Nasal cavity respiratory epithelium epithelial cell of viscerocranial mucosa (primary cell): Measurements from ENCODE around the gene NPIPA2. TPM values are rescaled to one million over a fixed set of nuclear protein-coding genes. Genes with fewer than 3 reads are reported as not detected.

Experiments
- total RNA-seq: library from RNA; depleted of rRNA; stranded (reverse); fragments of >200 nt; gene quantifications from 2 replicates; pipeline ENCODE4 v1.2.3, GENCODE V29; 2014

Gene NPIPA2
- total RNA-seq, result 0.34 and 1.1 TPM in 2 replicates

DNA sequence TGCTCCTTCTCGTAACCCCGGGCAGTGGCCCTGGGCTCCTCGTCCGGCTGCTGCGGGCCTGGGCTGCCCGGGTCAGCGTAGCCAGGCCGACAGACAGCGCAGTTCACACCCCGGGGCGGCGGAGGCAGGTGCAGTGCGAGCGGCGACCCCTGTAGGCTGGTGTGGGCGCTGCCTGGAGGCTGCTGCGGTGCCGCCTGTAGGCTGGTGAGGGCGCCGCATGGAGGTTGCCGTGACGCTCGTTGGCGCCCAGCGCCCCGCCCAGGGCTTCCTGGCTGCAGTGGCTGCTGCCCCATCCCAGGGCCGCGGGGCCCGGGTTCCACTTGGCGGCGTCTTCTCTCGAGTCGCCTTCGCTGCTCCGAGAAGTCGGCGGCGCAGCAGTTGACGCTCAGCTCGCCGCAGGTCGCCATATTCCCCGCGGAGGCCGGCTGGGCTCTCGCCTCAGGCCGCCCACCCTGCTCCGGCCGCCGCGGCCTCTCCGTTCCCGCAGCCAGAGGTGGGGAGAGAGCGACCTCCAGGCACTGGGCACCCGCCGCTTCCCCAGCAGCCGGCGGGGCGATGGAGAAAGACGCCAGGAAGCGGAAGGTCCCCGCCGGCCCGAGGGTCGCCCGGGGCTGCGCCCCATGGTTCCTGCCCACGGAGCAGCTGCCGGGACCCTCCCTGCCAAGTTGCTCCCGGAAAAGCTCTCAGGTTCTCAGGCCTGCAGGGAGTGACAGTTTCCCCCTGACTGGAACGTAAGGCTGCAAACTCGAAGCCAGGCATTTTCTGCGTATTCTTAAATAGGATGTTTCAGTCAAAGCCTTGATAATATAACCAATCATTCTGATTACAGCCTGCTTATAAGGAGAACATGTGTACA lies at the start of gene NPIPA2:
TSS of gene NPIPA2 (plus strand) at position 261 of the 856 bp plus-strand sequence. CDS start 5,533 bp downstream, outside the sequence.

DNA sequence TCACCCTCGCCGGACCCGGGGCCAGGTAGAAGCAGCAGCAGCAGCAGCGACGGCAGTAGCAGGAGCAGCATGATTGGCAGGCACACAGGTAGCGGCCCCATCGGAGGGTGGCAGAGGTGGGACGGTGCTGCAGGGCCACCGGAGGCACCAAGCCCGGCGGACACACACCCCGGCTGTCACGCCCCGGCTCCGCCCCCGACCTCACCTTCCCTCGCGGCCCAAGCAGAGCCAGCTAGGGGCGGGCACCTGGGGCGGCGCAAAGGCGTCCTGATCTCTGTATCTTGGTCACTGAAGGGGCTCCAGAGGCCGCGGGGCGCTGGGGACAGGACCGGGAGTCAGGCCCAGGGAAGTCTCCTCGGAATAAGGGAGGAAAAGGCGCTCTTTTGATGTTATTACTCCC lies 48.2 kb upstream of the NPIPA2 start, which contains the start of gene PLA2G10:
TSS of gene PLA2G10 (minus strand) at position 180 of the 400 bp plus-strand sequence. CDS start at position 101, 79 bp downstream.

DNA sequence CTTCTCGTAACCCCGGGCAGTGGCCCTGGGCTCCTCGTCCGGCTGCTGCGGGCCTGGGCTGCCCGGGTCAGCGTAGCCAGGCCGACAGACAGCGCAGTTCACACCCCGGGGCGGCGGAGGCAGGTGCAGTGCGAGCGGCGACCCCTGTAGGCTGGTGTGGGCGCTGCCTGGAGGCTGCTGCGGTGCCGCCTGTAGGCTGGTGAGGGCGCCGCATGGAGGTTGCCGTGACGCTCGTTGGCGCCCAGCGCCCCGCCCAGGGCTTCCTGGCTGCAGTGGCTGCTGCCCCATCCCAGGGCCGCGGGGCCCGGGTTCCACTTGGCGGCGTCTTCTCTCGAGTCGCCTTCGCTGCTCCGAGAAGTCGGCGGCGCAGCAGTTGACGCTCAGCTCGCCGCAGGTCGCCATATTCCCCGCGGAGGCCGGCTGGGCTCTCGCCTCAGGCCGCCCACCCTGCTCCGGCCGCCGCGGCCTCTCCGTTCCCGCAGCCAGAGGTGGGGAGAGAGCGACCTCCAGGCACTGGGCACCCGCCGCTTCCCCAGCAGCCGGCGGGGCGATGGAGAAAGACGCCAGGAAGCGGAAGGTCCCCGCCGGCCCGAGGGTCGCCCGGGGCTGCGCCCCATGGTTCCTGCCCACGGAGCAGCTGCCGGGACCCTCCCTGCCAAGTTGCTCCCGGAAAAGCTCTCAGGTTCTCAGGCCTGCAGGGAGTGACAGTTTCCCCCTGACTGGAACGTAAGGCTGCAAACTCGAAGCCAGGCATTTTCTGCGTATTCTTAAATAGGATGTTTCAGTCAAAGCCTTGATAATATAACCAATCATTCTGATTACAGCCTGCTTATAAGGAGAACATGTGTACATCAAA lies 38.9 kb upstream of the NPIPA2 start, which contains the start of gene NPIPA3:
TSS of gene NPIPA3 (plus strand) at position 256 of the 856 bp plus-strand sequence. CDS start 5,533 bp downstream, outside the sequence.

Other genes starting within 250 kb of the NPIPA2 start
- 29.7 and 41.1 TPM in 2 replicates for gene PARN, start 112.3 kb upstream of the NPIPA2 start, total RNA-seq
- 69.0 and 70.3 TPM in 2 replicates for gene BFAR, start 109.6 kb upstream of the NPIPA2 start, total RNA-seq
- 0.34 TPM in 1 of 2 replicates, not detected in the other for gene PLA2G10, start 48.2 kb upstream of the NPIPA2 start, total RNA-seq
- gene NPIPA3, start 39.1 kb upstream of the NPIPA2 start, total RNA-seq, result 0.34 and 1.1 TPM in 2 replicates
- gene NOMO1, start 91.2 kb downstream of the NPIPA2 start, total RNA-seq, result 140 and 209 TPM in 2 replicates
- gene NPIPA1, start 194.9 kb downstream of the NPIPA2 start, total RNA-seq, result 40.7 and 115 TPM in 2 replicates
- 77.9 and 110 TPM in 2 replicates for gene PDXDC1, start 232.5 kb downstream of the NPIPA2 start, total RNA-seq